Mesenteric fat pad (tissue), 1 donor: ENCODE data around the gene SMIM38. TPM values are rescaled to one million over a fixed set of nuclear protein-coding genes. Genes with fewer than 3 reads are reported as not detected.
"Not testable (repeated sequence)": the region's sequence is repeated elsewhere in the genome, so short reads cannot be mapped to it uniquely, and the experiment has no call there.

Source experiments
- DNase-seq: peaks from one replicate; pipeline ENCODE4 v3.0.0-alpha.2; 2020; ENCODE audit warnings: low spot score
- total RNA-seq: library from RNA; stranded (reverse); fragmentation: NEBNext Ultra II Directional; extraction: Animal tissue kit (Norgen Biotek cat#: 25700); gene quantifications from one replicate; pipeline ENCODE4 v1.2.1, GENCODE V29; 2021
- donor health status: DM: yes; HTN: yes; CAD: no.

The SMIM38 gene
- total RNA-seq, 1 donor from 2014 or later: 0.29 TPM

DNA sequence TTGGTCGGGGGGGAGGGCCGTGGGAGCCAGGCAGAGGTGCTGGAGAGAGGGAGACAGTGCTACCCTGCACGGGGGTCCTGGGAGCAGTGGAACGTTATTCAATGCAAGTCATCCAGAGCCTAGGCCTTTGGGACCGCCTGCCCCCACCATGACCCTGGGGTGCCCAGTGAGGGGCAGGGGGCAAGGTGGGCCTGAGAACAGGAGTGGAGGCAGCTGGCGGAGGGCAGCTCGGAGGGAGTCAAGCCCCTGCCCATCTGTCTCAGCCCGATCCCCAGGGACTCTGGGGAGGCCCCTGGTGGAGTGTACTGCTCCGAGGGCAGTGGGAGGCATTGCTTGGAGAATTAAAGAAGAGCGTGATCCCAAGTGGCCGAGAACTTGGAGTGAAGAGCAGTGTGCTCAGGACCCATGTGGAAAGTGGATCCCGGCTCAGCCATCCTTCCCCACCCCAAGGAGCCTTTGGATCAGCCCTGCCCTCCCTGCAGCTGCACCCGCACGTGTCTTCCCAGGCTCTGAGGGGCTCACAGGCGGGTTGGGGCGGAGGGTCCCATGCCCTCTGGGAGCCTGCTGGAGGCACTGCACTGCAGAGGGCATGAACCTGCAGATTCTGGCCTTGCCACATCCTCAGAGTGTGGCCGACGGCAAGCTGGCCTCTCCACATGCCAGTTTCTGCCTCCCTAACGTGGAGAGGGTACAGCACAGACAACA lies 34.0 kb upstream of the SMIM38 start:
- DNase-seq: no peak

DNA sequence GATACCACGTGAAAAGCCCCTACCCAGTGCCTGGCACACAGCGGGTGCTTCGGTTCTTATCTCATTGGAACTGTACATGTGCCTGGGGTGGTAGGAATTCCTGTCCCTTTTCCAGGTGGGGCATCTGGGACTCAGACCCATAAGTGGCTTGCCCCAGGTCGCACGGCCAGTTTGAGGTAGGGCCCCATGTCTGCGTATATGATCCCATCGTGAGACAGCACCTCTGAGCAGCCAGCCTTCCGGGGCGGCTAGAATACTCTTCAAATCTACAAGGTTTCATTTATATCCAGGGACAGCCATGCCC lies 33.5 kb upstream of the SMIM38 start:
- DNase-seq: no peak

DNA sequence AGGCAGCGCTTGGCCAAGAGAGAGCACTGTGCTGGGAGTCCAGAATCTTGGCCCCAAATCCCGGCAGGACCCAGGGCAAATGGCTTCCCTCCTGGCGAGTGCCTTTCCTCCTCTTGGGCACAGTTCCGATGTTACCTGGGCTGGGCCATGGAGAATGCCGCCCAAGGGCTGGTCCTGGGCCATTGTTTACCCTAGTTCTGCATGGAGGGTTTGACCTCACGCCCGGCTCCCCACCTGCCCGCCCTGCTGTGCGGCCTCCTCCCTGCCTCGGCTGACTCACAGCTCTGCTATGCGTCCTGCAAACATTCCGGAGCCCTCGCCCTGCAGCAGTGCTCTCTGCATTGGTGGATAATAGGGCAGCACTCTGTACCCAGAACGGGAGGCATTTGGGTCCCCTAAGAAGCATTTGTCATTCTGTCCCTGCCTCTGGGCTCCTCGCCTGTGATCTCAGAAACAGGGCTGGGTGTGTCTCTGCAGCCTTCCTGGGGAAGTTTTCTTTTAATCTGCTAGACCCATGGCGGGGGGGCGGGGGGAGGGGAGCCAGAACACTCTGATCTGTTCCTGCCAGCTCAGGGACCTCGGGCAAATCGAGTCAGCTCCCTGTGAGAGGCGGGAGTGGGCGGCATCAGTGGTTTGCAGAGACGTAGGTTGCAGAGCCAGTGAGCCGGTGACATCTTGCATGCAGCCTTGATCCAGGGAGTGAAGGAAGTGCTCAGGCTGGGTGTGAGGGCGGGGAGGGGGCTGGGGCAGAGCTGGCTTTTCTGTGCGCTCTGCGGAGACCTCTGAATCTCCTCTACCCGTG lies 32.9 kb upstream of the SMIM38 start:
- DNase-seq: no peak

DNA sequence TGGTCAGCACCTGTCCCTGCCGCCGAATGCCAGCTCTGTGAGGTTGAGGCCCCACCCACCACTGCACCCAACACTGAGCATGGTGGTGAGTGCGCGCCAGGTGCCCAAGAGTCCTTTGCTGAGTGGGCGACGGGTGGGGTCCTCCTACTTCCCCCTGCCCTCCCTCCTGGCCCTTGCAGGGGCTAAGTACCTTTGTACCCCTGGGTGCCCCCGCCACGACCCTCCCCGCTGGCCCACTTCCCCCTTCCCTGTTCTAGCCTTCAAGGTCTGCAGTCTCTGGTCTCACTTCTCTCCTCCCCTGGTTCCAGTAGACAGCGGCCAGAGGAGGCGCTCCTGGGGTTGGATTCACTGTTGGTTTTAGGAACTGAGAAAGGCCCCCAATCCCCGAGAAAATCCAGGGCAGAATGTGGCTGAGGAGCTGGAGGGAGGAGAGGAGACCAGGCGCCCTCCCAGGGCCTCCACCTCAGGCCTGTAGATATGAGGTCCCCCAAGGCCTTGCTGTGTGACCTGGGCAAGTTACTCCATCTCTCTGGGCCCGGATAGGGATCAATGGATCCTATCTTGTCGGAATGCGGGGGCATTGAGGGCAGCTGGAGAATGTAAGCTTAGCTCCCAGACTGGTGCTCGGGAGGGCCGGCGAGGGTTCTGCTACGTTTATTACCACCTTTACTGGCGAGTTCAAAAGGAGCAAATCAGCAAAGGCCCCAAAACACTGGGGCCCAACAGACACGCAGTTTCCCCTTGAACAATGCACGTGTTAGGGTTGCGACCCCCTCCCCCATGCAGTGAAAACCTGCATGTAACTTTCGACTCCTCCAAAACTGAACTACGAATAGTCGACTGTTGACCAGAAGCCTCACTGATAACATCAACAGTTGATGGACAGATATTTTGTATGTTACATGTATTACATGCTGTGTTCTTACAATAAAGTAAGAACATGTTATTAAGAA lies 31.9 kb upstream of the SMIM38 start:
- no peak for DNase-seq

DNA sequence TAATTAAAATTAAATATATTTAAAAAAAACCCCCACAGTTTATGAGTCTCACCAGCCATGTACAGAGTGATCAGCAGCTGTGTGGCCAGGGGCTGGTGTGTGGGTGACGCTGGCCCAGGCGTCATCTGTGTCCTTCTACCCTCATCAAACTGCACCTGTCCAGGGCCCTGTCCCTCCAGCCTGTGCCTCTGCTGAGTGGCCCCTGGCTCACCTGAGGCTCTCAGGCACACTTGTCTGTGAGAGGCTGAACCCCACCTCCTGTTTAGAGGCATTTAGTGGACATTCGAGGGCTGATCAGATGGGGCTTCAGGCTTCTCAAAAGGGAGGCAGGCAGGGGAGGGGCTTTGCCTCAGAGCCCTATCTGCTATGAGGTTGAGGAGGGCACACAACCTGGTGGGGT lies 29.9 kb upstream of the SMIM38 start:
- DNase-seq: no peak

DNA sequence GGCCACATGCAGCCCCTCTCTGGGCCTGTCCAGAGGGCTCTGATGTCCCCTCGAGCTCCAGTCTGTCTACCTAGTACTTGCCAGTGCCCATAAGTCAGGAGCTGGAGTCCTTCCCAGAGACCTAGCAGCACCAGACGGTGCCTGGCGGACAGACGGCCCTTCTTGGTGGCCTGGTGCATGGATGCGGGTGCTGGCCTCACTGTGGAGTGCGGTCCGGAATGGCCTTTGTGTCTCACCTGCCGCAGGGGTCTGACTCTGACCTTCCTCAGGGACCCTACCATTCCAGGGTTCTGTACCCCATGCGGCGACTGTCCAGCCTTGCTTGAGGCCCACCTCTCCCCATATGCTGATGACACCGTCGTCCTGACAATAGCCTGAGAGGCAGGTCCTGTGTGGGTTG lies 29.4 kb upstream of the SMIM38 start:
- peak; percentile 75 for DNase-seq

DNA sequence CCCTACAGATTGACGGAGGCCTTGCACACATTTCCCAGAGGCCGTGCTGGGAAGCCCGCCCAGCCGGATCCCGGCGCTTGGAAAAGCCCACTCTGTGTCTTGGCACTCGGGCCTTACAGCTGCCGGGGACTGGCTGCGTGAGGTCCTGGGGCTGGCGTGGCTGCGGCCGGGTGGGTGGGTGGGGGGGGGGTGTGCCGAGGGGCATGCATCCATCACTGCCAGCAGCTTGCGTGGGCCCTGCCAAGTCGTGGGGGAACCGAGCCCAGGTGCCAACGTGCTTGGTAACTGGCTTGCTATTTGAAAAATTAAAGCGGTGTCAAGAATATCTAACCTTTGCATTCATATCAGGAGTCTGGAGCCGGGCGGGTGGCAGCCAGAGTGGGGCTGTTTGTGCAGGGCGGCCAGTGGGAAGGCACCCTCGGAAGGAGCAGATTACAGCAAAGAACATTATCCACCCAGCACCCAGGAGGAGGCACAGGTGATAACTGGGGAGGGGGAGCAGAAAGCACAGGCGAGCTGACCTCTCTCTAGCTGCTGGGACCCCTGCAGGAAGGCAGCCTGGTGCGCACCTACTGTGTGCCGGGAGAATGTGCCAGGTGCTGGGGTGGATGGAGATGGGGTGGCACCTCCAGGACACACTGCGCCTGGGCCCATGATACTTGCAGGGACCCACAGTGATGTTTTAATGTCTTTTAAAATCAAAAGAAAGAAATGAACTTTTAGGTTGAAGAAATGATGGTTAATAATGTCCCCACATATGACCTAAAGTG lies 28.5 kb upstream of the SMIM38 start:
- DNase-seq: peak; percentile 87

DNA sequence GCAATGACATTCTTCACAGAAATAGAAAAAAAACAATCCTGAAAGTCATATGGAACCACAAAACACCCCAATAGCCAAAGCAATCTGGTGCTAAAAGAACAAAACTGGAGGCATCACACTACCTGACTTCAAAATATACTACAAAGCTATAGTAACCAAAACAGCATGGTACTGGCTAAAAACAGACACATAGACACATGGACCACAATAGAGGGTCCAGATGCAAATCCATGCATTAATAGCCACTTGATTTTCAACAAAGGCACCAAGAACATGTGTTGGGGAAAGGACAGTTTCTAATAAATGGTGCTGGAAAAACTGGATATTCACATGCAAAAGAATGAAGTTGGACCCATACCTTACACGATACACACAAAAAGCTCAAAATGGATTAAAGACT lies 27.9 kb upstream of the SMIM38 start:
- DNase-seq: no peak

DNA sequence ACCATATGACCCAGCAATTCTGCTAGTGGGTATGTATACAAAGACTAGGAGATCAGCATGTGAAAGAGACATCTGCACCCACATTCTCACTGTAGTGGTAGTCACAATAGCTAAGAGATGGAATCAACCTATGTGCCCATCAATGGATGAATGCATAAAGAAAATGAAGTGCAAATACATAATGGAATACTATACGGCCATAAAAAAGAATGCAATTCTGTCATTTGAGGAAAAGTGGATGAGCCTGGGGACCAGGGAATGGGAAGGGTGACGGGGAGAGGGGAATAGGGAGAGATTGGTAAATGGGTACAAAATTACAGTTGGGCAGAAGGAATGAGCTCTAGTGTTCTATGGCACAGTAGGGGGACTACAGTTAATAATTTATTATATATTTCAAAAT lies 26.7 kb upstream of the SMIM38 start:
- no peak for DNase-seq

DNA sequence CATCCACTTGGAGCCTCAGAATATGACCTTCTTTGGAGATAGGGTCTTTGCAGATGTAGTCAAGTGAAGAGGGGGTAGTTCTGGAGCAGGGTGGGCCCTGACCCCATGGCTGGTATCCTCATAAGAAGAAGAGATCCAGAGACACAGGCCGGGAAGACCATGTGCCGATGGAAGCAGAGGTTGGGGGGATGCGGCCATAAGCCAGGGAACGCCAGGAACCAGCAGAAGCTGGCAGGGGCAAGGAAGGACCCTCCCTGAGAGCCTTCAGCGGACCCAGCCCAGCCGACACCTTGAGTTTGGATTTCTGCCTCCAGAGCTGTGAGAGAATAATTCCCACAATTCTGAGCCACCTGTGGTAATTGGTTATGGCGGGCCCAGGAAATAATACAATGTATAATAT lies 26.1 kb upstream of the SMIM38 start:
- peak; percentile 76 for DNase-seq

DNA sequence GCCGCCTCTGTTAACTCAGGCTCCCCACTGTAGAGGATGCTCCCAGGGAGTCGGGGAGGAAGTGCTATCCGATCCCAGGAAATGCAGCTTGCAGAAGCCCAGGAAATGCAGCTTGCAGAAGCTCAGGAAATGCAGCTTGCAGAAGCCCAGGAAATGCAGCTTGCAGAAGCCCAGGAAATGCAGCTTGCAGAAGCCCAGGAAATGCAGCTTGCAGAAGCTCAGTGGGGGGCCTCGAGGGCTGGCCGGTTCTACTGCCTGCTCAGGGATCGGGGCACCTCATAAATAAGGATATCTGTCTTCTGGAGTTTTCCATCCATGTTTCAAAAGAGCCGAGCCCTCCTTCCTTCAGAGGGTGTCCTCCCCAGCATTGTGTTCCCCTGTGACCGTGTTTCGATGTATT lies 25.1 kb upstream of the SMIM38 start:
- DNase-seq: peak; percentile 65

DNA sequence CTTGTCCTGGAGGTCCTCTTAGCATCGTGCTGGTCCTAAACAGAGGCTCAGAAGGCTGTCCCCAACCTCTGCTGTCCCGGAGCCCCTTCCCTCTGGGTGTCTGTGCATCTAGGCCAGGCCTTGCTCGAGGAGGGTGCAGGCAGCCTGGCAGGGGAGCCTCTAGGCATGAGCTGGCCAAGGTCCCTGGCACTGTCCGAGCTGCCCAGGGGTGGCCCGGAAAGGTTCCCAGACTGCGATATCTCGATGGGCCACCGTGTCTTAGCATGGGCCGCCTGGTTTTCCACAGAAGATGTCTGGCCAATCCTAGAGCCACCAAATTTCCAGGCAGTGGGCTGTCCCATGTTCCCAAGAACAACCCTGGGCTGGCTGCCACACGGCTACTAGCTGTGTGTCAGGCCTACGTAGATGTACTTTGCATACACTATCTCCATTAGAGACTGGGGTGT lies 24.6 kb upstream of the SMIM38 start:
- peak; percentile 87 for DNase-seq

DNA sequence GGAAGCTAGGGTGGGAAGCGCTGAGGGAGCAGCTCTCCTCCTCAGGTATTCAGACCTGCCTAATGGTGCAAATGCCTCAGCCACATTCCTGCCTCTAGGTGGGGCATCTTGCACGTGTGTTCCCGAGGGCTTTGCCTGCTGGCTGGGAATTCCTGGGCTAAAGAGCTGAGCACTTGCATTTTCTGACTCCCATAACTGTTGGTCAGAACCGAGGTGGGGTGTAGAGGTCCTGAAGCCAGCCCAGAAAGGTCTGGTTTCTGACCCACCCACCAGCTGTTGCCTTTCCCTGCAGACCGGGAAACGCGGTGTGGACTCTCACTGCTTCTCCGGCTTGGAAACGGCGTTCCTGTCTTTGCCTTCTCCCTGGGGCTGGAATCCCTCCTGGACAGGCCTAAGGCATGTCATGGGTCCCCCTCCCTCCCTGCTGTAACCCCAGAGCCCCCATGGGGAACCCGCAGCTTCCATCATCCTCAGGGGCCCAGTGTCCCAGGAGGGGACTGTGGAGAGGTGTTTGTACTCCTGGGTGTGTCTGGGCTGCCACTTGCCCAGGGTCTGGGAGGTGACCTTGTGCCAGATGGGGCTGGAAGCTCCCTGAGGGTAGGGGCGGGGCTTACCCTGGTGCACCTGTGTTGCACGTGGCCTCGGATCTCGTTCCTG lies 24.0 kb upstream of the SMIM38 start:
- DNase-seq: peak; percentile 65

DNA sequence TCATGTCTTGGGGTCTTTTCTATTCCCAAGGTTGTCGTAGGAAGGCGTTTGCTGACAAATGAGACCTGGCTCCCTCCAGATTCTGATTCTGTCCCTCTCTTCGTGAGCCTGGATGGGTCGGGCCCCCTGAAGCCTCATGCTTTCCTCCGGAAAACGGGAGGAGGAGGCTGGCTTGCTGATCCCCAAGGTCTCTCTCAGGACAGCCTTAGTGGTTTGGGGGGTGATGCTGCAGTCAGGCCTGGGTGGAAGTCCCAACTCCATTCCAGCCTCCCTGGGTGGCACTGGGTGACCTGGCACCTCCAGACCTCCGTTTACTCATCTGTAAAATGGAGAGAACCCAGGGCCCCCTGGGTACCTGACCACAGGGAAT lies 23.4 kb upstream of the SMIM38 start:
- peak; percentile 67 for DNase-seq

DNA sequence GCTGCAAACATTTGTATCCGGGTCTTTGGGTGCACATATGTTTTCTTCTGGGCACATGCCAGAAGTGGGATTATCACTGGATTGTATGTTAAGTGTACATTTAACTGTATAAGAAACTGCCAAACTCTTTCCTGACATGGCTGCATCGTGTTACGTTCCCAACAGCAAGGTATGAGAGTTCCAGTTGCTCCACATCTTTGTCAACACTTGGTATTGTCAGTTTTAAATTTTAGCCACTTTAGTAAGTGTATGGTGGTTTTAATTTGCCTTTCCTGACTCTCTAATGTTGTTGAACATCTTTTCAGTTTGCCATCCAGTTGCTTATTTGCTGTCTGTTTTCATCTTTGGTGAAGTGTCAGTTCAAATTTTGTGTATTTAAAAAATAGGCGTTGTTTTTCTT lies 22.5 kb upstream of the SMIM38 start:
- DNase-seq: no peak

DNA sequence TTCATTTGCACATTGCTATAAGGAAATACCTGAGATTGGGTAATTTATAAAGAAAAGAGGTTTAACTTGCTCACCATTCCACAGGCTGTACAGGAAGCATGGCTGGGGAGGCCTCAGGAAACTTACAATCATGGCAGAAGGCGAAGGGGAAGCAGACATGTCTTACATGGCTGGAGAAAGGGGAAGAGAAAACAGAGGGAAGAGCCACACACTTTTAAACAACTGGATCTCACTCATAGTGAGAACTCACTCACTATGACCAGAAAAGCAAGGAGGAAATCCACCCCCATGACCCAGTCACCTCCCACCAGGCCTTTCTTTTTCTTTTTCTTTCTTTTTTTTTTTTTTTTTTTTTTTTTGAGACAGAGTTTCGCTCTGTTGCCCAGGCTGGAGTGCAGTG lies 21.6 kb upstream of the SMIM38 start:
- DNase-seq: not testable (repeated sequence)

DNA sequence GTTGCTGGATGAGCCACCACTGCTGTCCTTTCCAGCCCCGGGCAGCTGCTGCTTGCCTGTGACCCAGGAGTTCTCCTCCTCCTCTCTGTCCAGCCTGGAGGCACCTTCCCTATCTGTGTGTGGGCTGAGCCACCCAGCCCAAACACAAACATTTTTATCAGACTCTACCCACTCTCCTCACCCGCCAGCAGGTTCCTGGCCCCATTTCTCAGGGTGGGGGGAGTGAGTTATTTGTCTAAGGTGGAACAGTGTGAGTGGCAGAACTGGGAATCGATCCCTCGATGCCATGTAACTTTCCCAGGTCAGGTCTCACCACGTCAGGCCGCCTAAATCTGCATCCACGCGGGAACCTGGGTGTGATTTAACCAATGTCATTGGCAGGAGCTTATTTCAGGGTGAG lies 20.8 kb upstream of the SMIM38 start:
- DNase-seq: no peak

DNA sequence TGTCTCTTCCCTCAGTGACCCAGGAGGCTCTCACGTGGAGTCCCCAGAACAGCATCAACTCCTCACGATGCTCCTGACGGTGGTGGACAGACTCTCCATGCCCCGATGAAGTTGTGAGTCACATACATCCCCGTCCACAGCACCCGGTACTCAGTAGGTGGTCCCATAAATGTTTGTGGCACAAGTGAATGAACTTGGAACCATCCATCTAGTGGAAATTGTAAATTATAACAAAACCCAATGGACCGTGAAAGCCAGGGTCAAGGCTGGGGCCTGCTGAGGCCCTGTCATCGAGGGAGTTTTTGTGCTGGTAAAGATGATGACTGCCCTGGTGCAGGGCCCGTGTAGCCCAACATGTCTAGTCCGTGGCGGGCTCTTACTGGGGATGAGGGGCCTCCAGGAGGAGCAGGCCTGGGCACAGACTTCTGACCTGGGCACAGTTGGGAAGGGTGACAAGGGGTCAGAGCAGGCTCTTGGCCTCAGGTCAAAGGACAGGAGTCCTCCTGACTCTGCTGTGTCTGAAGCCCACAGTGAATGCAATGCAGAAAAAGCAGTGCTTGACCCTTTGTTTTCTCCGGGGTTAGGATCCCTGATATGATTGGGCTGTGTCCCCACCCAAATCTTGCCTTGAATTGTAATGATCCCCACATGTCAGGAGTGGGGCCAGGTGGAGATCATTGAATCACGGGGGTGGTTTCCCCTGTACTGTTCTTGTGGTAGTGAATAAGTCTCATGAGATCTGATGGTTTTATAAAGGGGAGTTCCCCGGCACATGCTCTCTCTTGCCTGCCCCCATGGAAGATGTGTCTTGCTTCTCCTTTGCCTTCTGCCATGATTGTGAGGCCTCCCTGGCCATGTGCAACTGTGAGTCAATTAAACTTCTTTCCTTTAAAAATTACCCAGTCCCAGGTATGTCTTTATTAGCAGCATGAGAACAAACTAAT lies 20.0 kb upstream of the SMIM38 start:
- DNase-seq: peak; percentile 39

DNA sequence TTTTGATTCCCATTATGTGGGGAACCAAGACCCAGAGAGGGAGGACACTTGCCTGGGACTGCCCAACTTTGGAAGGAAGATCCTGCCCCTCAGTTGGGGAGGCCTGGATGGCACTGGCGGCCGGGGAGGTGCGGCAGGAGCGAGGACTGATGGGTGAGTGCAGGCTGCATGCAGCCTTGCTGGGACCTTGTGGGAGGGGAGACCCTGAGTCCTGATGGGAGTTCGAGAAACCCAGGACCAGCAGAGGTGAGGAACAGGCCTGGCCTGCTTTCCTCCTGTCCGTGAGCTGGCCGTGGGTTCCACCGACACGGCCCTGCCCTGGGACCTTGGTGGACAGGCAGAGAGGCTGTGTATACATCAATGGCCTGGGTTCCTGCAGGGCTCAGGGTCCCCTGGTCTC lies 19.3 kb upstream of the SMIM38 start:
- DNase-seq: no peak
